Endodermal cell (in vitro differentiated cells): ENCODE results near the gene ALG11. TPM values are rescaled to one million over a fixed set of nuclear protein-coding genes. Genes with fewer than 3 reads are reported as not detected.

Experiments used
- DNase-seq: peaks from one replicate; pipeline ENCODE4 v3.0.0-alpha.2; 2017
- H3K27ac ChIP-seq: 2 replicates; pipeline ENCODE4 v1.5.1; 2013; ENCODE audit warnings: mild to moderate bottlenecking, low read depth, low read length, moderate library complexity
- H3K27me3 ChIP-seq: 2 replicates; pipeline ENCODE4 v1.6.1; 2013; ENCODE audit warnings: mild to moderate bottlenecking, low read length, moderate library complexity; ENCODE audit not compliant: insufficient read depth, control insufficient read depth, poor library complexity, severe bottlenecking
- H3K36me3 ChIP-seq: 2 replicates; pipeline ENCODE4 v1.7.0; 2013; ENCODE audit warnings: mild to moderate bottlenecking, low read length, moderate library complexity; ENCODE audit not compliant: control insufficient read depth, insufficient read depth
- H3K4me1 ChIP-seq: one replicate; pipeline ENCODE4 v1.7.0; 2013; ENCODE audit warnings: low read length; ENCODE audit not compliant: control insufficient read depth, insufficient read depth
- H3K4me3 ChIP-seq: 2 replicates; pipeline ENCODE4 v1.5.1; 2013; ENCODE audit warnings: mild to moderate bottlenecking, low read length, moderate library complexity
- H3K9ac ChIP-seq: 2 replicates; pipeline ENCODE4 v1.6.1; 2013; ENCODE audit warnings: mild to moderate bottlenecking, low read length, moderate library complexity; ENCODE audit not compliant: poor library complexity, severe bottlenecking; ENCODE audit errors: extremely low read depth
- H3K9me3 ChIP-seq: 2 replicates; pipeline ENCODE4 v1.6.1; 2013; ENCODE audit warnings: mild to moderate bottlenecking, low read length, moderate library complexity; ENCODE audit not compliant: control insufficient read depth
- H3K27ac Mint-ChIP-seq: 2 replicates; pipeline ENCODE4 v1.8.0; 2020; ENCODE audit warnings: mixed read lengths
- H3K27me3 Mint-ChIP-seq: 2 replicates; pipeline ENCODE4 v1.8.0; 2021; ENCODE audit warnings: mild to moderate bottlenecking, mixed read lengths; ENCODE audit not compliant: insufficient read depth
- H3K36me3 Mint-ChIP-seq: 2 replicates; pipeline ENCODE4 v1.8.0; 2020; ENCODE audit warnings: low read depth, mixed read lengths
- H3K4me1 Mint-ChIP-seq: 2 replicates; pipeline ENCODE4 v1.8.0; 2020; ENCODE audit warnings: mixed read lengths
- H3K4me3 Mint-ChIP-seq: 2 replicates; pipeline ENCODE4 v1.8.0; 2020; ENCODE audit warnings: mild to moderate bottlenecking, moderate library complexity, mixed read lengths
- H3K9me3 Mint-ChIP-seq: 2 replicates; pipeline ENCODE4 v1.8.0; 2020; ENCODE audit warnings: mild to moderate bottlenecking, mixed read lengths
- CTCF ChIP-seq: fragments of 200-600 bp; sonication (generic); conservative IDR thresholded peaks from 2 replicates; pipeline ENCODE4 v1.5.0; 2021; ENCODE audit warnings: antibody characterized with exemption, mild to moderate bottlenecking
- WGBS, 2 experiments: methylation state at CpG; one replicate each; pipeline versions ENCODE4 v1.1.5 to v1.1.7; 2013; ENCODE audit warnings: missing lambda C conversion rate in 2 of 2, mixed read lengths in 1 of 2; ENCODE audit not compliant: insufficient coverage in 1 of 2, insufficient read length in 1 of 2; 5-methylcytosine and 5-hydroxymethylcytosine counted together
- total RNA-seq, 2 donors: library from RNA; stranded (reverse); fragmentation: NEBNext Ultra II Directional in 1 of 2; extraction: Animal tissue kit (Norgen Biotek cat#: 25700) in 1 of 2; gene quantifications; 2 replicates in 1 of 2; 3 replicates in 1 of 2; pipeline ENCODE4 v1.2.1, GENCODE V29; 2021

Gene ALG11
- total RNA-seq, 2 donors from 2014 or later = 41.5 to 53.1 TPM

GRCh38 chr13:52005841-52006522 lies 6.2 kb upstream of the ALG11 start:
- 94 to 95% methylated on average over 11 to 12 of the region's 13 CpGs for WGBS, 2 experiments
- H3K36me3 Mint-ChIP-seq = peaks cover 17% of the 10 kb centered on the region
- H3K9ac ChIP-seq = no peak overlapping the region
- H3K27me3 Mint-ChIP-seq = peaks cover 22% of the 10 kb centered on the region
- peaks cover 13% of the 10 kb centered on the region for H3K4me1 Mint-ChIP-seq
- H3K4me3 ChIP-seq = no peak overlapping the region
- peaks cover 10% of the 10 kb centered on the region for H3K9me3 ChIP-seq
- peaks cover 12% of the 10 kb centered on the region for H3K27me3 ChIP-seq
- peaks cover 4% of the 10 kb centered on the region for H3K36me3 ChIP-seq
- no peak for DNase-seq
- H3K4me3 Mint-ChIP-seq = no peak overlapping the region
- no peak overlapping the region for H3K27ac ChIP-seq
- peaks cover 11% of the 10 kb centered on the region for H3K9me3 Mint-ChIP-seq
- H3K4me1 ChIP-seq = no peaks in the 10 kb centered on the region
- TF ChIP-seq CTCF = no peak
- no peak overlapping the region for H3K27ac Mint-ChIP-seq

- no peak overlapping the region for H3K4me3 Mint-ChIP-seq
- H3K36me3 Mint-ChIP-seq = peaks cover 17% of the 10 kb centered on the region
- Histone ChIP-seq H3K4me3 (no peak overlapping the region), H3K27ac (no peak overlapping the region), H3K4me1 (no peaks in the 10 kb centered on the region), H3K9me3 (peaks cover 10% of the 10 kb centered on the region), H3K36me3 (peaks cover 4% of the 10 kb centered on the region), H3K27me3 (peaks cover 15% of the 10 kb centered on the region), H3K9ac (no peak overlapping the region)
- H3K27ac Mint-ChIP-seq = no peak overlapping the region
- WGBS, 2 experiments = 91 to 92% methylated on average over 7 to 8 of the region's 8 CpGs
- no peak for TF ChIP-seq CTCF
- no peak for DNase-seq
- peaks cover 11% of the 10 kb centered on the region for H3K9me3 Mint-ChIP-seq
- peaks cover 24% of the 10 kb centered on the region for H3K27me3 Mint-ChIP-seq
- H3K4me1 Mint-ChIP-seq = peaks cover 12% of the 10 kb centered on the region
These were observed 5.5 kb upstream of the ALG11 start for GRCh38 chr13:52006523-52007245.

GRCh38 chr13:52009946-52010345 lies 2.3 kb upstream of the ALG11 start:
- Mint-ChIP-seq H3K9me3 (peaks cover 11% of the 10 kb centered on the region), H3K4me3 (peak overlapping the region; percentile 93), H3K4me1 (peaks cover 10% of the 10 kb centered on the region), H3K27ac (no peak overlapping the region), H3K36me3 (peaks cover 17% of the 10 kb centered on the region), H3K27me3 (peaks cover 24% of the 10 kb centered on the region)
- DNase-seq = no peak
- Histone ChIP-seq H3K9ac (no peak overlapping the region), H3K27ac (no peak overlapping the region), H3K4me3 (peak overlapping the region; percentile 98), H3K9me3 (peaks cover 11% of the 10 kb centered on the region), H3K36me3 (peaks cover 4% of the 10 kb centered on the region), H3K4me1 (no peaks in the 10 kb centered on the region), H3K27me3 (peaks cover 15% of the 10 kb centered on the region)
- no peak for TF ChIP-seq CTCF
- WGBS, 2 experiments = 64 to 77% methylated on average over 4 to 6 of the region's 6 CpGs
